Measurements from ENCODE around the gene MAN2B2.

GRCh38 chr4:6549890-6550620 is 24.9 kb upstream of the MAN2B2 start:
- TF ChIP-seq POLR2A (IDR thresholded peaks at IDR 0.05; ENCODE audit: low read depth, low read length): no peak
- TF ChIP-seq POLR2AphosphoS5 (IDR thresholded peaks at IDR 0.05; ENCODE audit: low read depth, low read length): no peak
- TF ChIP-seq TAF1 (IDR thresholded peaks at IDR 0.05; ENCODE audit: borderline replicate concordance, low read depth, low read length): no peak
